CD4-positive, CD25-positive, alpha-beta regulatory T cell (primary cell): ENCODE data around the gene DIPK1C. TPM values are rescaled to one million over a fixed set of nuclear protein-coding genes. Genes with fewer than 3 reads are reported as not detected.

ENCODE experiments used
- ATAC-seq, 2 donors: fragments of 150-1000 bp; cut with Tn5 transposase; one replicate each; pipeline ENCODE4 v1.10.0; 2021; ENCODE audit warnings: low read depth in 2 of 2, moderate number of reproducible peaks in 2 of 2, moderate library complexity in 1 of 2
- DNase-seq, 3 donors: peaks; one replicate each; pipeline versions ENCODE4 v3.0.0 to v3.0.0-alpha.2; 2012 to 2022; ENCODE audit warnings: mixed read lengths in 1 of 3
- H3K27ac ChIP-seq: one replicate; pipeline ENCODE4 v1.7.0; 2013; ENCODE audit warnings: mild to moderate bottlenecking, low read length; ENCODE audit not compliant: insufficient read depth, poor library complexity, severe bottlenecking
- H3K27me3 ChIP-seq: one replicate; pipeline ENCODE4 v1.7.0; 2013; ENCODE audit warnings: low read length; ENCODE audit not compliant: control insufficient read depth, insufficient read depth
- H3K36me3 ChIP-seq: one replicate; pipeline ENCODE4 v1.7.0; 2013; ENCODE audit warnings: mild to moderate bottlenecking, low read length, moderate library complexity; ENCODE audit not compliant: control insufficient read depth, insufficient read depth
- H3K4me1 ChIP-seq: 2 replicates; pipeline ENCODE4 v1.7.0; 2013; ENCODE audit warnings: mild to moderate bottlenecking, low read length; ENCODE audit not compliant: insufficient read depth, control insufficient read depth, poor library complexity, severe bottlenecking
- H3K4me3 ChIP-seq: one replicate; pipeline ENCODE4 v1.7.0; 2013; ENCODE audit warnings: low read depth, mild to moderate bottlenecking, low read length, moderate library complexity
- H3K9me3 ChIP-seq, 2 experiments: 1 replicate in 1 of 2; 2 replicates in 1 of 2; pipeline ENCODE4 v1.7.0; 2013; ENCODE audit warnings: low read length in 2 of 2, mild to moderate bottlenecking in 1 of 2, moderate library complexity in 1 of 2; ENCODE audit not compliant: control insufficient read depth in 2 of 2
- H3K27ac Mint-ChIP-seq, 3 donors: one replicate each; pipeline ENCODE4 v1.8.0; 2020 to 2022; ENCODE audit warnings: mild to moderate bottlenecking in 3 of 3, mixed read lengths in 3 of 3, moderate library complexity in 2 of 3
- H3K27me3 Mint-ChIP-seq: one replicate; pipeline ENCODE4 v1.8.0; 2022; ENCODE audit warnings: mild to moderate bottlenecking, mixed read lengths
- H3K36me3 Mint-ChIP-seq: one replicate; pipeline ENCODE4 v1.8.0; 2020; ENCODE audit warnings: mixed read lengths
- H3K4me1 Mint-ChIP-seq, 4 donors: one replicate each; pipeline ENCODE4 v1.8.0; 2020 to 2022; ENCODE audit warnings: mixed read lengths in 4 of 4, mild to moderate bottlenecking in 1 of 4
- H3K4me3 Mint-ChIP-seq, 4 donors: one replicate each; pipeline ENCODE4 v1.8.0; 2020 to 2022; ENCODE audit warnings: mild to moderate bottlenecking in 4 of 4, mixed read lengths in 4 of 4, moderate library complexity in 3 of 4
- H3K9me3 Mint-ChIP-seq, 7 donors: one replicate each; pipeline ENCODE4 v1.8.0; 2020 to 2022; ENCODE audit warnings: mixed read lengths in 7 of 7, mild to moderate bottlenecking in 3 of 7, moderate library complexity in 2 of 7
- polyA plus RNA-seq, 4 donors: library from polyadenylated mRNA; unstranded; fragments of 300-500 nt; fragmentation: Illumina TruSeq; gene quantifications; one replicate each; pipeline ENCODE4 v1.2.3, GENCODE V29; 2021
- total RNA-seq: library from RNA; stranded (reverse); gene quantifications from one replicate; pipeline ENCODE4 v1.2.3, GENCODE V29; 2022

The DIPK1C gene
- total and polyA plus RNA-seq, 5 donors from 2014 or later, result not detected

GRCh38 chr18:74473976-74474640 is 17.0 kb upstream of the DIPK1C start:
- peaks cover 5% of the 10 kb centered on the region in 2 experiments for H3K9me3 ChIP-seq
- peaks cover 16% of the 10 kb centered on the region for H3K27me3 Mint-ChIP-seq
- H3K27ac Mint-ChIP-seq, result peak overlapping the region in 1 of 3 donors; percentile 40
- no peak for DNase-seq
- no peaks in the 10 kb centered on the region for H3K4me1 Mint-ChIP-seq
- no peak for ATAC-seq
- no peaks in the 10 kb centered on the region for H3K36me3 ChIP-seq
- H3K27ac ChIP-seq, result no peak overlapping the region
- no peak overlapping the region for H3K4me3 Mint-ChIP-seq
- H3K9me3 Mint-ChIP-seq, result peaks cover 0 to 7% (median 3%) of the 10 kb centered on the region in 7 donors
- no peaks in the 10 kb centered on the region for H3K4me1 ChIP-seq
- peaks cover 15% of the 10 kb centered on the region for H3K27me3 ChIP-seq
- H3K36me3 Mint-ChIP-seq, result no peaks in the 10 kb centered on the region
- H3K4me3 ChIP-seq, result no peak overlapping the region

GRCh38 chr18:74472312-74472711 is 15.2 kb upstream of the DIPK1C start:
- H3K4me3 ChIP-seq, result no peak overlapping the region
- Mint-ChIP-seq H3K27ac (no peak overlapping the region), H3K27me3 (peaks cover 13% of the 10 kb centered on the region), H3K9me3 (peaks cover 0 to 7% (median 2%) of the 10 kb centered on the region in 7 donors), H3K36me3 (no peaks in the 10 kb centered on the region), H3K4me1 (no peaks in the 10 kb centered on the region), H3K4me3 (no peak overlapping the region)
- peaks cover 5% of the 10 kb centered on the region in 2 experiments for H3K9me3 ChIP-seq
- H3K27ac ChIP-seq, result no peak overlapping the region
- H3K27me3 ChIP-seq, result peaks cover 20% of the 10 kb centered on the region
- DNase-seq (no peak), ATAC-seq (no peak)
- H3K36me3 ChIP-seq, result no peaks in the 10 kb centered on the region
- H3K4me1 ChIP-seq, result no peaks in the 10 kb centered on the region

GRCh38 chr18:74468547-74469061 is 11.5 kb upstream of the DIPK1C start:
- Mint-ChIP-seq H3K9me3 (peaks cover 0 to 7% (median 1%) of the 10 kb centered on the region in 7 donors), H3K36me3 (no peaks in the 10 kb centered on the region), H3K4me3 (no peak overlapping the region), H3K27me3 (peaks cover 13% of the 10 kb centered on the region), H3K4me1 (no peaks in the 10 kb centered on the region), H3K27ac (no peak overlapping the region)
- DNase-seq (no peak), ATAC-seq (no peak)
- no peak overlapping the region for H3K27ac ChIP-seq
- no peaks in the 10 kb centered on the region for H3K4me1 ChIP-seq
- peaks cover 5% of the 10 kb centered on the region in 2 experiments for H3K9me3 ChIP-seq
- H3K4me3 ChIP-seq, result no peak overlapping the region
- H3K36me3 ChIP-seq, result no peaks in the 10 kb centered on the region
- H3K27me3 ChIP-seq, result peaks cover 20% of the 10 kb centered on the region

- H3K4me1 Mint-ChIP-seq, result no peaks in the 10 kb centered on the region
- no peak overlapping the region for H3K27ac ChIP-seq
- ATAC-seq, result no peak
- H3K27me3 ChIP-seq, result peaks cover 10% of the 10 kb centered on the region
- peaks cover 5% of the 10 kb centered on the region in 2 experiments for H3K9me3 ChIP-seq
- DNase-seq, result no peak
- no peaks in the 10 kb centered on the region for H3K36me3 Mint-ChIP-seq
- H3K4me3 ChIP-seq, result no peak overlapping the region
- no peaks in the 10 kb centered on the region for H3K4me1 ChIP-seq
- no peak overlapping the region for H3K27ac Mint-ChIP-seq
- H3K27me3 Mint-ChIP-seq, result peaks cover 28% of the 10 kb centered on the region
- no peak overlapping the region for H3K4me3 Mint-ChIP-seq
- peaks cover 0 to 7% (median 1%) of the 10 kb centered on the region in 7 donors for H3K9me3 Mint-ChIP-seq
- no peaks in the 10 kb centered on the region for H3K36me3 ChIP-seq
Observed at GRCh38 chr18:74465775-74466174, 8.7 kb upstream of the DIPK1C start.

- Histone ChIP-seq H3K4me1 (no peaks in the 10 kb centered on the region), H3K27me3 (peaks cover 5% of the 10 kb centered on the region), H3K27ac (no peak overlapping the region), H3K4me3 (no peak overlapping the region), H3K9me3 (no peaks in the 10 kb centered on the region), H3K36me3 (no peaks in the 10 kb centered on the region)
- no peaks in the 10 kb centered on the region for H3K36me3 Mint-ChIP-seq
- peaks cover 27% of the 10 kb centered on the region for H3K27me3 Mint-ChIP-seq
- no peak for ATAC-seq
- peaks cover 0 to 2% (median 0%) of the 10 kb centered on the region in 4 donors for H3K4me1 Mint-ChIP-seq
- no peak for DNase-seq
- H3K9me3 Mint-ChIP-seq, result no peaks in the 10 kb centered on the region
- H3K4me3 Mint-ChIP-seq, result no peak overlapping the region
- H3K27ac Mint-ChIP-seq, result no peak overlapping the region
Observed at GRCh38 chr18:74463983-74464382, 6.9 kb upstream of the DIPK1C start.

GRCh38 chr18:74463254-74463653 is 6.1 kb upstream of the DIPK1C start:
- Mint-ChIP-seq H3K27me3 (peaks cover 26% of the 10 kb centered on the region), H3K4me1 (peaks cover 0 to 2% (median under 1%) of the 10 kb centered on the region in 4 donors), H3K4me3 (no peak overlapping the region), H3K9me3 (no peaks in the 10 kb centered on the region), H3K27ac (no peak overlapping the region), H3K36me3 (no peaks in the 10 kb centered on the region)
- Histone ChIP-seq H3K4me3 (no peak overlapping the region), H3K27me3 (peaks cover under 1% of the 10 kb centered on the region), H3K36me3 (no peaks in the 10 kb centered on the region), H3K27ac (no peak overlapping the region), H3K4me1 (no peaks in the 10 kb centered on the region), H3K9me3 (no peaks in the 10 kb centered on the region)
- ATAC-seq, result no peak
- DNase-seq, result no peak

GRCh38 chr18:74460825-74461224 is 3.7 kb upstream of the DIPK1C start:
- Mint-ChIP-seq H3K9me3 (peaks cover 0 to 2% (median 0%) of the 10 kb centered on the region in 7 donors), H3K27me3 (peaks cover 42% of the 10 kb centered on the region)
- no peak overlapping the region for H3K27ac ChIP-seq

GRCh38 chr18:74459889-74460288 is 2.8 kb upstream of the DIPK1C start:
- Mint-ChIP-seq H3K4me1 (peaks cover 0 to 8% (median under 1%) of the 10 kb centered on the region in 4 donors), H3K4me3 (no peak overlapping the region), H3K9me3 (peaks cover 0 to 2% (median 0%) of the 10 kb centered on the region in 7 donors), H3K27me3 (peaks cover 51% of the 10 kb centered on the region), H3K27ac (no peak overlapping the region), H3K36me3 (no peaks in the 10 kb centered on the region)
- Histone ChIP-seq H3K27ac (no peak overlapping the region), H3K4me3 (no peak overlapping the region), H3K4me1 (peaks cover 4% of the 10 kb centered on the region), H3K36me3 (no peaks in the 10 kb centered on the region), H3K9me3 (no peaks in the 10 kb centered on the region), H3K27me3 (peaks cover 6% of the 10 kb centered on the region)
- ATAC-seq (no peak), DNase-seq (no peak)

More at GRCh38 chr18:74460825-74461224, 3.7 kb upstream of the DIPK1C start:
- Histone ChIP-seq H3K36me3 (no peaks in the 10 kb centered on the region), H3K4me3 (no peak overlapping the region), H3K27me3 (peaks cover 3% of the 10 kb centered on the region), H3K9me3 (no peaks in the 10 kb centered on the region), H3K4me1 (peaks cover 4% of the 10 kb centered on the region)
- H3K4me1 Mint-ChIP-seq, result peaks cover 0 to 8% (median under 1%) of the 10 kb centered on the region in 4 donors
- no peaks in the 10 kb centered on the region for H3K36me3 Mint-ChIP-seq
- ATAC-seq (no peak), DNase-seq (no peak)
- H3K27ac Mint-ChIP-seq, result no peak overlapping the region
- H3K4me3 Mint-ChIP-seq, result no peak overlapping the region
